H1 (cell line): Measurements from ENCODE around the gene EHBP1. TPM values are rescaled to one million over a fixed set of nuclear protein-coding genes. Genes with fewer than 3 reads are reported as not detected.

Experiments
- ATF3 ChIP-seq: IDR thresholded peaks from 2 replicates; pipeline ENCODE4 v1.6.1; 2011; ENCODE audit warnings: low read depth, mild to moderate bottlenecking, low read length; ENCODE audit not compliant: insufficient read depth
- BACH1 ChIP-seq: IDR thresholded peaks from 2 replicates; pipeline ENCODE4 v1.6.1; 2012; ENCODE audit warnings: low read length, improper control_type of control experiment
- JUND ChIP-seq: IDR thresholded peaks from 2 replicates; pipeline ENCODE4 v1.6.1; 2011; ENCODE audit warnings: mild to moderate bottlenecking, improper control_type of control experiment, low read length
- NANOG ChIP-seq: IDR thresholded peaks from 2 replicates; pipeline ENCODE4 v1.6.1; 2011; ENCODE audit warnings: low read length, low read depth, mild to moderate bottlenecking, inconsistent platforms; ENCODE audit not compliant: insufficient read depth, poor library complexity, severe bottlenecking
- POLR2A ChIP-seq, 2 experiments: IDR thresholded peaks; 1 replicate in 1 of 2; 2 replicates in 1 of 2; pipeline ENCODE4 v1.6.1; 2011; ENCODE audit warnings: low read depth in 2 of 2, low read length in 2 of 2, mild to moderate bottlenecking in 2 of 2; ENCODE audit errors: control extremely low read depth in 1 of 2
- RAD21 ChIP-seq, 2 experiments: IDR thresholded peaks in 1 of 2; conservative IDR thresholded peaks in 1 of 2; 2 replicates each; pipeline ENCODE4 v1.6.1; 2011; ENCODE audit warnings: low read depth in 2 of 2, low read length in 2 of 2, improper control_type of control experiment in 1 of 2, inconsistent platforms in 1 of 2, mild to moderate bottlenecking in 1 of 2, moderate library complexity in 1 of 2
- RBBP5 ChIP-seq: IDR thresholded peaks from 2 replicates; pipeline ENCODE4 v1.7.1; 2012; ENCODE audit warnings: low read depth, mild to moderate bottlenecking, inconsistent platforms, low read length, moderate library complexity, borderline replicate concordance
- polyA plus RNA-seq, 7 experiments: library from polyadenylated mRNA; depleted of rRNA in 3 of 7; stranded (reverse) in 5 of 7; unstranded in 2 of 7; fragments of >200 nt in 5 of 7; fragments of 200-250 nt in 2 of 7; gene quantifications; 1 replicate in 5 of 7; 2 replicates in 1 of 7; 4 replicates in 1 of 7; pipeline versions ENCODE4 v1.2.1 to v1.2.3, GENCODE V29; 2011 to 2013; ENCODE audit warnings: missing spikeins in 2 of 7, mixed read lengths in 2 of 7
- total RNA-seq: library from RNA; stranded (reverse); fragmentation: NEBNext Ultra II Directional; extraction: Animal tissue kit (Norgen Biotek cat#: 25700); gene quantifications from 2 replicates; pipeline ENCODE4 v1.2.1, GENCODE V29; 2021

Gene EHBP1
- total and polyA plus RNA-seq, 2 of the 8 experiments (the other 6 are each of a cell fraction or from before 2014, with no cell fraction given): 12.0 to 64.1 TPM

DNA sequence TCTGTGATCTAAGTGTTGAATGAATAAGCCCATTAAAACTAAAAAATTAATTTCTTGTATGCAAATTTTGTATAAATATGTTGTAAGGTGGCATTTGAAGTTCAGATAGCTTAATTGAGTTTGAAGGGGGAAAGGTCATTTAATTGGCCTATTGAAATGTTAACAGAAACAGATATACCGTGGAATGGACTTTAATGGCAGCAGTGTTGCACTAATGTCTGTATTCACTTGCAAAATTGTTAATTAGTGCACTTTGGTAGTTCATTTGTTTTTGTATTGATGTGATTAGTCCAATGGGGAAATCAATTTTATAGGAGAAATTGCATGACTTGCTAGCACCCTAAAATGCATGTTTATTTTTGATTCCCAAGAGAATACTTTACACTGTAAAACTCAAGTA, 303.3 kb downstream of the EHBP1 start (continued):
- TF ChIP-seq POLR2A (IDR thresholded peaks at IDR 0.05; ENCODE audit: control extremely low read depth in 1 of 2, low read depth in 2 of 2, low read length in 2 of 2): no peak
- no peak for TF ChIP-seq JUND
- TF ChIP-seq RBBP5: no peak
- TF ChIP-seq BACH1: no peak
- no peak for TF ChIP-seq ATF3
- TF ChIP-seq RAD21 (IDR thresholded peaks at IDR 0.05 in 1 of 2, conservative IDR thresholded peaks at IDR 0.05 in 1 of 2; ENCODE audit: low read depth in 2 of 2, low read length in 2 of 2): no peak
- no peak for TF ChIP-seq NANOG
